ENCODE results near the gene POLE. TPM values are rescaled to one million over a fixed set of nuclear protein-coding genes. Genes with fewer than 3 reads are reported as not detected.

Gene POLE
- total RNA-seq, 4 donors from 2014 or later = 7.2 to 63.8 (median 23.3) TPM

- no CpG with 5 or more reads among the region's 55 CpGs for WGBS, 2 donors (ENCODE audit: low coverage in 1 of 2)
- peak; percentile 58 for ATAC-seq
Observed at GRCh38 chr12:132686825-132687210, 324 bp downstream of the POLE start.

GRCh38 chr12:132685400-132685799, 1.7 kb downstream of the POLE start:
- H3K9me3 ChIP-seq = no peaks in the 10 kb centered on the region
- no peak for ATAC-seq
- no peak overlapping the region for H3K27ac ChIP-seq
- H3K36me3 ChIP-seq = peaks cover 0 to 3% of the 10 kb centered on the region in 2 donors
- 80% methylated on average over 4 of the region's 5 CpGs; no CpG with 5 or more reads in 1 of the 2 donors for WGBS, 2 donors (ENCODE audit: low coverage in 1 of 2)
- peaks cover 0 to 27% (median 8%) of the 10 kb centered on the region in 3 donors for H3K4me1 ChIP-seq
- no peaks in the 10 kb centered on the region for H3K27me3 ChIP-seq
- no peak for TF ChIP-seq CTCF (IDR thresholded peaks at IDR 0.05)
- TF ChIP-seq POLR2A (IDR thresholded peaks at IDR 0.05) = no peak
- TF ChIP-seq POLR2AphosphoS5 (IDR thresholded peaks at IDR 0.05) = no peak
- TF ChIP-seq EP300 (IDR thresholded peaks at IDR 0.05) = no peak
- H3K4me3 ChIP-seq = no peak overlapping the region

More at GRCh38 chr12:132686825-132687210, 324 bp downstream of the POLE start:
- Histone ChIP-seq H3K36me3 (peaks cover 0 to 16% of the 10 kb centered on the region in 2 donors), H3K4me3 (peak overlapping the region; percentile 62 to 98), H3K27me3 (no peaks in the 10 kb centered on the region), H3K9me3 (no peaks in the 10 kb centered on the region), H3K4me1 (peaks cover 0 to 27% (median 8%) of the 10 kb centered on the region in 3 donors), H3K27ac (peak overlapping the region; percentile 15 to 90 (median 80))
- no peak for TF ChIP-seq POLR2A (IDR thresholded peaks at IDR 0.05)

- ATAC-seq = no peak
- Histone ChIP-seq H3K27me3 (no peaks in the 10 kb centered on the region), H3K27ac (no peak overlapping the region), H3K4me3 (no peak overlapping the region), H3K36me3 (peaks cover 0 to 79% of the 10 kb centered on the region in 2 donors), H3K4me1 (no peaks in the 10 kb centered on the region), H3K9me3 (no peaks in the 10 kb centered on the region)
- WGBS, 2 donors (ENCODE audit: low coverage in 1 of 2) = 75 to 90% methylated on average over 2 to 7 of the region's 9 CpGs
- TF ChIP-seq POLR2AphosphoS5 (IDR thresholded peaks at IDR 0.05) = no peak
- no peak for TF ChIP-seq POLR2A (IDR thresholded peaks at IDR 0.05)
- TF ChIP-seq EP300 (IDR thresholded peaks at IDR 0.05) = no peak
- no peak for TF ChIP-seq CTCF (IDR thresholded peaks at IDR 0.05)
Observed at GRCh38 chr12:132677492-132677891, 9.7 kb downstream of the POLE start.

GRCh38 chr12:132675757-132676432, 11.2 kb downstream of the POLE start:
- no peak overlapping the region for H3K4me3 ChIP-seq
- TF ChIP-seq CTCF (IDR thresholded peaks at IDR 0.05) = no peak
- TF ChIP-seq POLR2A (IDR thresholded peaks at IDR 0.05) = no peak
- no peak for TF ChIP-seq EP300 (IDR thresholded peaks at IDR 0.05)
- no peak for TF ChIP-seq POLR2AphosphoS5 (IDR thresholded peaks at IDR 0.05)
- peaks cover 0 to 94% of the 10 kb centered on the region in 2 donors for H3K36me3 ChIP-seq
- no peaks in the 10 kb centered on the region for H3K4me1 ChIP-seq
- WGBS, 2 donors (ENCODE audit: low coverage in 1 of 2) = 61 to 94% methylated on average over 4 to 7 of the region's 14 CpGs
- H3K27me3 ChIP-seq = no peaks in the 10 kb centered on the region
- H3K27ac ChIP-seq = no peak overlapping the region
- H3K9me3 ChIP-seq = no peaks in the 10 kb centered on the region
- ATAC-seq = no peak

GRCh38 chr12:132674561-132674960, 12.6 kb downstream of the POLE start:
- H3K27ac ChIP-seq = no peak overlapping the region
- no peaks in the 10 kb centered on the region for H3K27me3 ChIP-seq
- H3K36me3 ChIP-seq = peaks cover 0 to 100% of the 10 kb centered on the region in 2 donors
- TF ChIP-seq EP300 (IDR thresholded peaks at IDR 0.05) = no peak
- no peak for TF ChIP-seq POLR2AphosphoS5 (IDR thresholded peaks at IDR 0.05)
- no peak for TF ChIP-seq CTCF (IDR thresholded peaks at IDR 0.05)
- TF ChIP-seq POLR2A (IDR thresholded peaks at IDR 0.05) = no peak
- 96 to 100% methylated on average over 4 to 5 of the region's 5 CpGs for WGBS, 2 donors (ENCODE audit: low coverage in 1 of 2)
- no peaks in the 10 kb centered on the region for H3K9me3 ChIP-seq
- H3K4me1 ChIP-seq = no peaks in the 10 kb centered on the region
- ATAC-seq = no peak
- H3K4me3 ChIP-seq = no peak overlapping the region

Measured in gastroesophageal sphincter (tissue), 4 donors.